Pons (tissue), 1 donor: ENCODE measurements around the gene GRIA2.

Source experiments
- DNase-seq: peaks from one replicate; pipeline ENCODE4 v3.0.0-alpha.2; 2016; ENCODE audit warnings: low spot score

The GRIA2 gene

GRCh38 chr4:157265281-157265680 lies 44.8 kb downstream of the GRIA2 start:
- DNase-seq: no peak

GRCh38 chr4:157270108-157270507 lies 49.6 kb downstream of the GRIA2 start:
- no peak for DNase-seq

- DNase-seq: no peak
Measured at GRCh38 chr4:157270552-157270951, 50.0 kb downstream of the GRIA2 start.

GRCh38 chr4:157271166-157271869 lies 50.8 kb downstream of the GRIA2 start:
- DNase-seq: no peak

- no peak for DNase-seq
Measured at GRCh38 chr4:157280673-157281072, 60.1 kb downstream of the GRIA2 start.

GRCh38 chr4:157282019-157282418 lies 61.5 kb downstream of the GRIA2 start:
- no peak for DNase-seq

GRCh38 chr4:157287445-157287844 lies 66.9 kb downstream of the GRIA2 start:
- no peak for DNase-seq

GRCh38 chr4:157290622-157291021 lies 70.1 kb downstream of the GRIA2 start:
- no peak for DNase-seq

- peak; percentile 82 for DNase-seq
Measured at GRCh38 chr4:157291071-157291470, 70.5 kb downstream of the GRIA2 start.

- DNase-seq: no peak
Measured at GRCh38 chr4:157293673-157294072, 73.1 kb downstream of the GRIA2 start.

GRCh38 chr4:157294575-157294974 lies 74.0 kb downstream of the GRIA2 start:
- no peak for DNase-seq

GRCh38 chr4:157300701-157301100 lies 80.2 kb downstream of the GRIA2 start:
- peak; percentile 20 for DNase-seq

GRCh38 chr4:157303471-157303960 lies 83.0 kb downstream of the GRIA2 start:
- no peak for DNase-seq

GRCh38 chr4:157304769-157305168 lies 84.2 kb downstream of the GRIA2 start:
- no peak for DNase-seq

GRCh38 chr4:157312702-157313101 lies 92.2 kb downstream of the GRIA2 start:
- DNase-seq: no peak

GRCh38 chr4:157314906-157315305 lies 94.4 kb downstream of the GRIA2 start:
- DNase-seq: no peak

- DNase-seq: no peak
Measured at GRCh38 chr4:157315968-157316367, 95.4 kb downstream of the GRIA2 start.

GRCh38 chr4:157320092-157320491 lies 99.6 kb downstream of the GRIA2 start:
- no peak for DNase-seq

GRCh38 chr4:157327666-157328065 lies 107.1 kb downstream of the GRIA2 start:
- no peak for DNase-seq

- DNase-seq: no peak
Measured at GRCh38 chr4:157357887-157358286, 137.4 kb downstream of the GRIA2 start.

GRCh38 chr4:157358439-157358838 lies 137.9 kb downstream of the GRIA2 start:
- DNase-seq: no peak

- DNase-seq: no peak
Measured at GRCh38 chr4:157358851-157359250, 138.3 kb downstream of the GRIA2 start.

- peak; percentile 7 for DNase-seq
Measured at GRCh38 chr4:157363360-157363759, 142.8 kb downstream of the GRIA2 start.

- DNase-seq: no peak
Measured at GRCh38 chr4:157372154-157372553, 151.6 kb downstream of the GRIA2 start.
